GM18517 (cell line): ENCODE results near the gene MX1.

Experiments
- ATAC-seq: cut with Tn5 transposase; IDR thresholded peaks from one replicate; pipeline ENCODE4 v1.9.1; 2021; ENCODE audit warnings: mild to moderate bottlenecking, moderate library complexity; ENCODE audit not compliant: unreplicated experiment

Gene MX1

DNA sequence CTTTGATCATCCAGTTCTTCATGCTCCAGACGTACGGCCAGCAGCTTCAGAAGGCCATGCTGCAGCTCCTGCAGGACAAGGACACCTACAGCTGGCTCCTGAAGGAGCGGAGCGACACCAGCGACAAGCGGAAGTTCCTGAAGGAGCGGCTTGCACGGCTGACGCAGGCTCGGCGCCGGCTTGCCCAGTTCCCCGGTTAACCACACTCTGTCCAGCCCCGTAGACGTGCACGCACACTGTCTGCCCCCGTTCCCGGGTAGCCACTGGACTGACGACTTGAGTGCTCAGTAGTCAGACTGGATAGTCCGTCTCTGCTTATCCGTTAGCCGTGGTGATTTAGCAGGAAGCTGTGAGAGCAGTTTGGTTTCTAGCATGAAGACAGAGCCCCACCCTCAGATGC lies 32.5 kb downstream of the MX1 start:
- no peak for ATAC-seq

DNA sequence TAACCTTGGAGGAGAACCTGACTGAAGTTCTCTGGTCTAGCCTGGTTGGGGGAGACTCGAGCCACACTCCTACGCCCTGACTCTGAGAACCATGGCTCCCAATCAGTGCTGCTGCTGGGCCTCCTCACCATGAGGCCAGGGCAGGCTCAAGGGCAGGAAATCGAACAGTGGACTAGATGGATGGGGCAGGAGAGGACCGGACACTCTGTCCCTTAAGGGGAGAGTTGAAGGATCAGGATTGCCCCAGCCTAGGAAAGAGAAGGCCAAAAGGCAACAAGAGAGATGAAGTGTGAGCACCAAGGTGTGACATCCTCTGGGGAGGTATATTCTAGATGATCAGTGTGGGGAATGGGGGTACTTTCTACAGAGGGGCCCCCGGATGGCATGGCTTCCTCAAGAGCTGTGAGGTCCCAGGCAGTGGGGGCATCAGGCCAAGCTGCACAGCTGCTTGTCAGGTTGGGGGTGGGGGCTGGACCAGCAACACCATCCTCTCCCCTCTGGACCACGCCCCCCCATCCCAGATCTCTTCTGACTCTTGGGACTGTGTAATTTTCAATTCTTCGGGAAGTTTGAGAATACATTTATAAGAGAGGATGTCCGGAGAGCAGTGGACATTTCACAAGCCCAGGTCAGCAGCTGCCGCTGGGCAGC lies 34.0 kb downstream of the MX1 start:
- ATAC-seq: no peak

GRCh38 chr21:41460578-41461527 lies 34.8 kb downstream of the MX1 start:
- ATAC-seq: peak; percentile 46

- no peak for ATAC-seq
Measured at GRCh38 chr21:41465176-41465781, 39.2 kb downstream of the MX1 start.

GRCh38 chr21:41466024-41466820 lies 40.2 kb downstream of the MX1 start:
- no peak for ATAC-seq

DNA sequence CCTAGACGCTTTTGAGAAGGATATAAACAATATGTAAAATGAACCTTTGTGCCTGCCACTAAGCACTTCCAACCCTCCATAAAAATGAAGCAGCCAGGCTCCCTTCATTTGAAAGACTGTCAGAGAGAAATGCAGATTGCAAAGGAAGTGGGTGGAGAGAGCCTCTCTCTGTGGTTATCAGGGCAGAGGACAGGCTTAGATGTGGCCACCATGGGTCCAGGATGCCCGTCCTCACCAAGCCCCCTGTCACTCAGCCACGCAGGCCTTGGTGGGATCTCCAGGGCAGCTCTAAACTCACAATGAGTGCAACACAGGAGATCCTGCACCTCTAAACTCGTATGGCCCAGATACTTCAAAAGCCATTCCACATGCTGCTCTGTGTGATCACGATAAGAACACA lies 44.0 kb downstream of the MX1 start:
- ATAC-seq: no peak

DNA sequence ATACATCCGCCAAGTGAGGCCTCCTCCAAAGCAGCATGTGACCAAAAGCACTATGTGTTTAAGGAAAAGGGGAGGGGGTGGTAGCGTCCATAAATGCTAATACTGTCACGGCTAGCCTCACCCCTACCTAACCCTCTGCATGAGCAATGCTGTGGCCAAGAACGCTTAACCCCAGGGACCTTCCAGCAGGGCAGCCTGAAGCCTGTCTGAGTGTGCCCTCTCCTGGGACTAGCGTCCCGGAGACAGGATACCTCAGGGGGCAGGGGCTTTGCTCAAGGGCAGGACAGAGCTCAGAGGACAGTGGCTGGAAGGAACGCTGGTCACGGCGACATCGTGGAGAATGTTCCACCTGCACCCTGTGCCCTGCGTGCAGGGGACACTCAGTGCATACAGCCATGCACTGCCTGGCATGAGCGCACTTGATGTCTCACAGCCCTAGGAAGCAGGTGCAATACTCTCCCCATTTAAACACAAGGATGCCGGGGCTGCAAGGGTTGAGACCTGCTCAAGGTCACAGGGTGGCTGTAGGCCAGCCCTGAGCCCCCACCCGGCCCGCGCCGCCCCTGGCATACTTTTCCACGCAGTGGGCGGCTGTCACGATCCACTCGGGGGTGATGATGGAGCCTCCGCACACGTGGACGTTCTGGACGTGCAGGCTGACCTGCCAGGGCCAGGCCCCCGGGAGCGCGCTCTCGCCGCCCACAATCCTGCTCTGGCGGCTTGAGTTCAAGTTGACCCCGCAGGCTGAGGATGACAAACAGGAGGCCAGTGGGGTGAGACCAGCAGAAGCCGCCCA lies 46.9 kb downstream of the MX1 start:
- ATAC-seq: no peak

GRCh38 chr21:41475714-41476420 lies 49.8 kb downstream of the MX1 start:
- no peak for ATAC-seq

- no peak for ATAC-seq
Measured at GRCh38 chr21:41477641-41478318, 51.7 kb downstream of the MX1 start.

DNA sequence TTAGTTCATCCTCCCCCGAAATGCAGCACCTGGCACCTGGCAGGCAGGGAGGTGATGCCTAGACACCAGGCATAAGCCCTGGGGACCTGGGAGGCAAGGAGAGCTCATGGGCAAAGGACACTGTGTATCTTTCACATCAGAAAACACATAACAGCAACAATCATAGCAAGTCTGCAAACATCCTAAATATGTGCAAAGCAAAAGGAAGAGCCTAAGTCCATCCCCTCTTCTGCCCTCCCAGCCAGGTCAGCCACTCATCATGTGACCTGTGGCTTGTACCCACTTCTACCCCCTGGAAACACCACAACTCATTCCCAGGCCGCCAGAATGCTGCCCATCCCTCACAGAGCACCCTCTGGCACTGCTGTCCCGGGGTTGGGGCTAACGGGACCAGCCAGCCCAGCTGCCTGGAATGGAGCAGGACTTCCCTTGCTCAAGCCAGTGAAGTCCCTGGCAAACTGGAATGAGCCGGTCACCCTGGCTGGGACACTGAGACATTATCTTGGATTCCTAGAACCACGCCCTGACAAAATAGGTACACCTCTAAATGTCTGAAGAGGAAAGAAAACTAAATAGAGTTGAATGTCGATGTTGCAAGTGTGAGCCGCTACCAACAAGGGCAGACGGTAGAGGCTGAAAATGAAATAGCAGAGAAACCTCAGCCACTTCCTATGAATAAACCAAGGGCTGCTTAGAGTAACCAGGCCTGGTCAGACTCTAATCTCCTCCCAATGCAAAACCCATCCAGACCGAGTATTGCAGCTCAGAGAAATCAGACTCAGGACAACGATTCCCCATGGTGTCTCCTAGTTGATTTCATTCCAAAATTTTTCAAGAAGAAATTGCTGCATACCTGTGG lies 52.5 kb downstream of the MX1 start:
- ATAC-seq: no peak

GRCh38 chr21:41479686-41480085 lies 53.6 kb downstream of the MX1 start:
- ATAC-seq: no peak

- no peak for ATAC-seq
Measured at GRCh38 chr21:41480086-41480690, 54.1 kb downstream of the MX1 start.

DNA sequence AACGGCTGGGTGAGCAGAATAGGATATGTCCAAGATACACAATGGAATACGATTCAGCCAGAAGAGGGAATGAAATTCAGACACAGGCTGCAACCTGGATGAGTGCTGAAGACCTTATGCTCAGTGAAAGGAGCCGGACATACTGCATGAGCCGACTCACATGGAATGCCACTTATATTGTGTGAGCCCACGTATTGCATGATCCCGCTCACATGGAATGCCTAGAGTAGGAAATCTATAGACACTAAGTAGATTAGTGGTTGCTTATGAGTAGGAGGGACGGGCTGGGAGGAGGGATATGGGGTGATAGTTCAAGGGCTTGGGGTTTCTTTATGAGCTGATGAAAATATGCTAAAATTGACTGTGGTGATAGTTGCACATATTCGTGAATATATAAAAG lies 55.2 kb downstream of the MX1 start:
- ATAC-seq: no peak

DNA sequence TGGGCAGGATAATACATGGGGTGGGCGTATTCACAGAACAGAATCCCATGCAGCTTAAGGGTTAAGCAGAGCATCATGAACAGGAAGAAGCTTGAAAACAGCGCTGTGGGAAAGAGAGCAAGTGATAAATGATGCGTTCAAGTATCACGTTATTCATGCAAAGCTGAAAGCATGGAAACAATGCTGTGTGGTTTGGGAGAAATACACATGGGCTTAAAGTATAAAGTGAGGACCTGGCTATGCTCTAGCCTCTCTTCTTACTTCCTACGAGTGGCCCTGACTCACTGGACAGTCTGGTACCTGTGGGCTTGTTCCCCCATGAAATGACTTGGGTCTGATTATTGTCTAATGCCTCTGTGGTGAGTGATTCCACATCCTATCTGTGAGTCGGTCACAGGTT lies 56.3 kb downstream of the MX1 start:
- no peak for ATAC-seq

DNA sequence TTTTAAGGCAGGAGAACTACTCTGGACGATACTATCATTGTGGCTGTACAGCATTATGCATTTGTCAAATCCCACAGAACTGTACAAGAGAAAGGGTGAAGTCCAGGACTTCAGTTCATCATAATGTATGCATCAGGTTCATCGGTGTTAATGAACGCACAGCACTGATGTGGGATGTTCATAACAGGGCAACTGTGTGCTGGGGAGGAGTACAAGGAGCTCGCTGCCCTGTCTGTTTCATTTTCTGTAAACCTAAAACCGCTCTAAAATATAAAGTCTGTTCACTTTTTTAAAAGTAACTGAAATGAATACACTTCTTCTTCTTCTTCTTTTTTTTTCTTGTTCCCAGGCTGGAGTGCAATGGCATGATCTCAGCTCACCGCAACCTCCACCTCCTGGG lies 56.9 kb downstream of the MX1 start:
- ATAC-seq: no peak

- no peak for ATAC-seq
Measured at GRCh38 chr21:41483415-41483814, 57.4 kb downstream of the MX1 start.

GRCh38 chr21:41483973-41484372 lies 57.9 kb downstream of the MX1 start:
- ATAC-seq: no peak

- ATAC-seq: no peak
Measured at GRCh38 chr21:41487082-41487481, 61.0 kb downstream of the MX1 start.
